K562 (cell line): ENCODE results near the gene SPEG. TPM values are rescaled to one million over a fixed set of nuclear protein-coding genes. Genes with fewer than 3 reads are reported as not detected.

Experiments
- BRD4 ChIP-seq: fragments of 200-600 bp; sonication (generic); IDR thresholded peaks from 2 replicates; pipeline ENCODE4 v1.6.1; 2017; ENCODE audit warnings: inconsistent platforms
- CBFB ChIP-seq: sonication (generic); formaldehyde crosslinking; IDR thresholded peaks from 2 replicates; pipeline ENCODE4 v1.4.0; 2020; ENCODE audit warnings: mild to moderate bottlenecking, missing genetic modification reagents
- EZH2 ChIP-seq: IDR thresholded peaks from 2 replicates; pipeline ENCODE4 v1.6.1; 2012; ENCODE audit warnings: low read depth, mild to moderate bottlenecking, inconsistent platforms, low read length, borderline replicate concordance
- GABPB2 ChIP-seq: fragments of 250-450 bp; sonication (Bioruptor Pico); conservative IDR thresholded peaks from 2 replicates; pipeline ENCODE4 v1.5.1; 2021; ENCODE audit warnings: mild to moderate bottlenecking
- HDAC2 ChIP-seq: fragments of 450-650 bp; IDR thresholded peaks from 2 replicates; pipeline ENCODE4 v1.6.1; 2016; ENCODE audit warnings: mild to moderate bottlenecking
- HEY1 ChIP-seq: fragments of 250-450 bp; sonication (Bioruptor Pico); IDR thresholded peaks from 2 replicates; pipeline ENCODE4 v1.5.0; 2020; ENCODE audit warnings: mild to moderate bottlenecking, moderate library complexity, borderline replicate concordance
- MAZ ChIP-seq, 2 experiments: fragments of 450-650 bp in 1 of 2; sonication (generic) in 1 of 2; formaldehyde crosslinking; IDR thresholded peaks in 1 of 2; conservative IDR thresholded peaks in 1 of 2; 2 replicates each; pipeline versions ENCODE4 v1.4.0 to v1.5.0; 2020; ENCODE audit warnings: mild to moderate bottlenecking in 1 of 2, missing genetic modification reagents in 1 of 2
- MCM5 ChIP-seq: fragments of 450-650 bp; IDR thresholded peaks from 2 replicates; pipeline ENCODE4 v1.6.1; 2016; ENCODE audit warnings: low read depth
- MYC ChIP-seq, 2 experiments: fragments of 250-450 bp in 1 of 2; sonication (Bioruptor Pico) in 1 of 2; IDR thresholded peaks; 2 replicates each; pipeline versions ENCODE4 v1.5.1 to v1.6.1; 2012 to 2021; ENCODE audit warnings: low read depth in 2 of 2, borderline replicate concordance in 1 of 2, improper control_type of control experiment in 1 of 2, low read length in 1 of 2, mild to moderate bottlenecking in 1 of 2, moderate library complexity in 1 of 2
- NELFE ChIP-seq: IDR thresholded peaks from 2 replicates; pipeline ENCODE4 v1.6.1; 2011; ENCODE audit warnings: mild to moderate bottlenecking; ENCODE audit not compliant: insufficient read depth, insufficient read length
- RBM22 ChIP-seq: fragments of 200-400 bp; formaldehyde crosslinking; IDR thresholded peaks from 2 replicates; pipeline ENCODE4 v1.6.1; 2018; ENCODE audit warnings: low read length, low read depth; ENCODE audit not compliant: poor library complexity, severe bottlenecking
- SAP30 ChIP-seq: fragments of 200-600 bp; sonication (generic); IDR thresholded peaks from 2 replicates; pipeline ENCODE4 v1.6.1; 2012; ENCODE audit warnings: borderline replicate concordance, low read depth, mild to moderate bottlenecking, moderate library complexity, low read length, control low read depth, inconsistent platforms; ENCODE audit not compliant: insufficient read depth, poor library complexity, severe bottlenecking
- TAF1 ChIP-seq: IDR thresholded peaks from 2 replicates; pipeline ENCODE4 v1.6.1; 2011; ENCODE audit warnings: mild to moderate bottlenecking, low read length, moderate library complexity; ENCODE audit not compliant: insufficient read depth, control insufficient read depth, severe bottlenecking; ENCODE audit errors: extremely low read depth
- TAL1 ChIP-seq: fragments of 450-650 bp; IDR thresholded peaks from 2 replicates; pipeline ENCODE4 v1.6.1; 2016; ENCODE audit warnings: mild to moderate bottlenecking
- TCFL5 ChIP-seq: fragments of 250-450 bp; sonication (Bioruptor Pico); conservative IDR thresholded peaks from 2 replicates; pipeline ENCODE4 v1.6.1; 2021; ENCODE audit warnings: mild to moderate bottlenecking, moderate library complexity, matching md5 sums
- ZBTB7A ChIP-seq: IDR thresholded peaks from 2 replicates; pipeline ENCODE4 v1.6.1; 2011; ENCODE audit warnings: low read depth, mild to moderate bottlenecking, low read length, moderate library complexity, borderline replicate concordance; ENCODE audit not compliant: control insufficient read depth
- ZNF561 ChIP-seq: fragments of 450-650 bp; formaldehyde crosslinking; conservative IDR thresholded peaks from 2 replicates; pipeline ENCODE4 v1.4.0; 2020; ENCODE audit warnings: mild to moderate bottlenecking, moderate library complexity
- ZNF707 ChIP-seq: fragments of 250-450 bp; sonication (Bioruptor Pico); conservative IDR thresholded peaks from 2 replicates; pipeline ENCODE4 v1.8.0; 2022; ENCODE audit warnings: inconsistent platforms, mild to moderate bottlenecking, moderate library complexity
- polyA plus RNA-seq, 8 experiments: library from polyadenylated mRNA; depleted of rRNA in 4 of 8; stranded (reverse) in 5 of 8; unstranded in 3 of 8; fragments of >200 nt; fragmentation: Nextera tagmentation in 2 of 8; fragmentation: Illumina TruSeq in 1 of 8; extraction: Ambion mirVana in 2 of 8; extraction: Trizol in 1 of 8; gene quantifications; 2 replicates each; pipeline versions ENCODE4 v1.2.1 to v1.2.3, GENCODE V29; 2011 to 2014; ENCODE audit warnings: inconsistent platforms in 1 of 8, missing spikeins in 1 of 8
- total RNA-seq, 7 experiments: library from RNA; depleted of rRNA in 6 of 7; stranded (reverse); fragments of >200 nt in 6 of 7; fragmentation: Illumina TruSeq in 2 of 7; extraction: Trizol in 2 of 7; gene quantifications; 2 replicates each; pipeline versions ENCODE4 v1.2.1 to v1.2.3, GENCODE V29; 2011 to 2021; ENCODE audit warnings: low replicate concordance in 1 of 7
- TF ChIP-seq, protein P1 (sequence below): IDR thresholded peaks from 2 replicates; pipeline ENCODE4 v1.6.1; 2011; ENCODE audit warnings: borderline replicate concordance, low read depth, mild to moderate bottlenecking, moderate library complexity, low read length; ENCODE audit not compliant: insufficient read depth, poor library complexity, severe bottlenecking
- TF ChIP-seq, protein P2 (sequence below): sonication (generic); formaldehyde crosslinking; IDR thresholded peaks from 2 replicates; pipeline ENCODE4 v1.8.1; 2023; ENCODE audit warnings: mild to moderate bottlenecking, missing genetic modification reagents
- TF ChIP-seq, protein P3 (sequence below): fragments of 450-650 bp; IDR thresholded peaks from 2 replicates; pipeline ENCODE4 v1.7.1; 2018; ENCODE audit warnings: mild to moderate bottlenecking, low read depth; ENCODE audit not compliant: partially characterized antibody

The SPEG gene
- total and polyA plus RNA-seq, 9 of the 15 experiments (the other 6 are each of a cell fraction or from before 2014, with no cell fraction given), result 0.49 to 8.7 (median 3.0) TPM

DNA sequence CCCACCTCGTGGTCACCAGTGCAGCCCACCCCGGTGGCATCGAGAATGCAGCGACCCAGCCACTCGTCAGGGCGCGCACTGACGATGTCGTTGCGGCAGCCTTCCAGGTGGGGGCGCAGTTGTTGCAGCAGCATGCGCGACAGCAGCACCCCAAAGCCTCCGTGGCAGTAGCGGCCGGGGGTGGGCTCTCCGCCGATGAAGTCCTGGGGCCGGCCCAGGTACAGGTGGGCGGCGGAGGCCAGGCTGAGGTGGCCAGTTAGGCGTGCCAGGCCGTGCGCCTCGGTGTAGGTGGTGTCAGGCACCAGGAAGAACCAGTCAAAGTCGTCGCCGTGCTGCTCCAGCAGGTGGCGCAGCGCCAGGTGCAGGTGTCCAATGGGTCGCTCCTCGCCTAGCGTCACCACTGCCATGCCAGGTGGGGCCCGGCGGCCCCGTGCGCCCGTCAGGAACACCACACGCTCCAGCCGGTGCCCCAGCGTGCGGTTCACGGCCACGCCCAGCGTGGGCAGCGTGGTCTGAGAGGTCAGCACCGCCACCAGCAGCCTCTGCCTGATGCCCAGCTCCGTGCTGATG is 107.1 kb downstream of the SPEG start (continued):
- TF ChIP-seq, protein P1, sequence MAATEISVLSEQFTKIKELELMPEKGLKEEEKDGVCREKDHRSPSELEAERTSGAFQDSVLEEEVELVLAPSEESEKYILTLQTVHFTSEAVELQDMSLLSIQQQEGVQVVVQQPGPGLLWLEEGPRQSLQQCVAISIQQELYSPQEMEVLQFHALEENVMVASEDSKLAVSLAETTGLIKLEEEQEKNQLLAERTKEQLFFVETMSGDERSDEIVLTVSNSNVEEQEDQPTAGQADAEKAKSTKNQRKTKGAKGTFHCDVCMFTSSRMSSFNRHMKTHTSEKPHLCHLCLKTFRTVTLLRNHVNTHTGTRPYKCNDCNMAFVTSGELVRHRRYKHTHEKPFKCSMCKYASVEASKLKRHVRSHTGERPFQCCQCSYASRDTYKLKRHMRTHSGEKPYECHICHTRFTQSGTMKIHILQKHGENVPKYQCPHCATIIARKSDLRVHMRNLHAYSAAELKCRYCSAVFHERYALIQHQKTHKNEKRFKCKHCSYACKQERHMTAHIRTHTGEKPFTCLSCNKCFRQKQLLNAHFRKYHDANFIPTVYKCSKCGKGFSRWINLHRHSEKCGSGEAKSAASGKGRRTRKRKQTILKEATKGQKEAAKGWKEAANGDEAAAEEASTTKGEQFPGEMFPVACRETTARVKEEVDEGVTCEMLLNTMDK, result peak; percentile 97
- TF ChIP-seq EZH2 (no peak), MYC (IDR thresholded peaks at IDR 0.05; ENCODE audit: low read depth, low read length) (peak; percentile 23; the same call in 1 of the 2 replicates), MYC (CRISPR knock-in tag; IDR thresholded peaks at IDR 0.05; ENCODE audit: borderline replicate concordance, low read depth) (no peak), ZBTB7A (no peak), HDAC2 (peak; percentile 13; the same call in 1 of the 2 replicates), BRD4 (no peak), MCM5 (no peak), TCFL5 (CRISPR knock-in tag) (no peak), TAL1 (no peak), HEY1 (no peak), SAP30 (peak; percentile 34), ZNF561 (no peak), GABPB2 (CRISPR knock-in tag) (no peak), RBM22 (peak; percentile 68), ZNF707 (no peak), TAF1 (no peak), CBFB (0 out of 2 replicates have a peak, but pooled peaks have one; percentile 31), NELFE (no peak), MAZ (CRISPR knock-in tag; conservative IDR thresholded peaks at IDR 0.05 in 1 of 2, IDR thresholded peaks at IDR 0.05 in 1 of 2) (peak; percentile 73 to 76)
- TF ChIP-seq, protein P2, sequence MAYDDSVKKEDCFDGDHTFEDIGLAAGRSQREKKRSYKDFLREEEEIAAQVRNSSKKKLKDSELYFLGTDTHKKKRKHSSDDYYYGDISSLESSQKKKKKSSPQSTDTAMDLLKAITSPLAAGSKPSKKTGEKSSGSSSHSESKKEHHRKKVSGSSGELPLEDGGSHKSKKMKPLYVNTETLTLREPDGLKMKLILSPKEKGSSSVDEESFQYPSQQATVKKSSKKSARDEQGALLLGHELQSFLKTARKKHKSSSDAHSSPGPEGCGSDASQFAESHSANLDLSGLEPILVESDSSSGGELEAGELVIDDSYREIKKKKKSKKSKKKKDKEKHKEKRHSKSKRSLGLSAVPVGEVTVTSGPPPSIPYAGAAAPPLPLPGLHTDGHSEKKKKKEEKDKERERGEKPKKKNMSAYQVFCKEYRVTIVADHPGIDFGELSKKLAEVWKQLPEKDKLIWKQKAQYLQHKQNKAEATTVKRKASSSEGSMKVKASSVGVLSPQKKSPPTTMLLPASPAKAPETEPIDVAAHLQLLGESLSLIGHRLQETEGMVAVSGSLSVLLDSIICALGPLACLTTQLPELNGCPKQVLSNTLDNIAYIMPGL (CRISPR knock-in tag), result no peak
- TF ChIP-seq, protein P3, sequence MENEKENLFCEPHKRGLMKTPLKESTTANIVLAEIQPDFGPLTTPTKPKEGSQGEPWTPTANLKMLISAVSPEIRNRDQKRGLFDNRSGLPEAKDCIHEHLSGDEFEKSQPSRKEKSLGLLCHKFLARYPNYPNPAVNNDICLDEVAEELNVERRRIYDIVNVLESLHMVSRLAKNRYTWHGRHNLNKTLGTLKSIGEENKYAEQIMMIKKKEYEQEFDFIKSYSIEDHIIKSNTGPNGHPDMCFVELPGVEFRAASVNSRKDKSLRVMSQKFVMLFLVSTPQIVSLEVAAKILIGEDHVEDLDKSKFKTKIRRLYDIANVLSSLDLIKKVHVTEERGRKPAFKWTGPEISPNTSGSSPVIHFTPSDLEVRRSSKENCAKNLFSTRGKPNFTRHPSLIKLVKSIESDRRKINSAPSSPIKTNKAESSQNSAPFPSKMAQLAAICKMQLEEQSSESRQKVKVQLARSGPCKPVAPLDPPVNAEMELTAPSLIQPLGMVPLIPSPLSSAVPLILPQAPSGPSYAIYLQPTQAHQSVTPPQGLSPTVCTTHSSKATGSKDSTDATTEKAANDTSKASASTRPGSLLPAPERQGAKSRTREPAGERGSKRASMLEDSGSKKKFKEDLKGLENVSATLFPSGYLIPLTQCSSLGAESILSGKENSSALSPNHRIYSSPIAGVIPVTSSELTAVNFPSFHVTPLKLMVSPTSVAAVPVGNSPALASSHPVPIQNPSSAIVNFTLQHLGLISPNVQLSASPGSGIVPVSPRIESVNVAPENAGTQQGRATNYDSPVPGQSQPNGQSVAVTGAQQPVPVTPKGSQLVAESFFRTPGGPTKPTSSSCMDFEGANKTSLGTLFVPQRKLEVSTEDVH, result peak; percentile 54
